ENCODE results near the gene MPZL3.

- TF ChIP-seq CTCF (IDR thresholded peaks at IDR 0.05; ENCODE audit: poor library complexity, severe bottlenecking) (no peak), MXI1 (conservative IDR thresholded peaks at IDR 0.05; ENCODE audit: poor library complexity, severe bottlenecking) (no peak)
These were observed 39.4 kb upstream of the MPZL3 start for GRCh38 chr11:118291477-118292135.

Data from neural cell (in vitro differentiated cells).